Measurements from ENCODE around the gene EXO1.
"Not testable (repeated sequence)": the region's sequence is repeated elsewhere in the genome, so short reads cannot be mapped to it uniquely, and the experiment has no call there.

The EXO1 gene

DNA sequence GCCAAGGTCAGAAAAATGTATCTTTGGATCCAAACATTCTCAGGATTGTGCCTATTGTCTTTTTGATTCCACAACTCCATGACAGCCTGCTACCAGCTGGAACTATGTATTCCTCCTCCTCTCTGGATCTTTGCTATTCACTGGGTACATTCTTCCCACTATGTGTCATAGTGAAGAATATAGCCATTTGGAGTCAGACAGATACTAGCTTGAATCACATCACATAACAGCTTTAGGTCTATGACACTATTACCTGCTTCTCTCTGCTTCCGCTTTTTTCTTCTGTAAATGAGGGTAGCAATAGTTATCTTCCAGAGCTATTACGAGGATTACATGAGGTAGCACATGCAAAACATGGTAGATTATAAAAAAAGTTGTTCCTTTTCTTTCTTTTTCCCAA lies 5.4 kb upstream of the EXO1 start:
- Histone ChIP-seq H3K4me2 (no peak overlapping the region), H4K20me1 (no peaks in the 10 kb centered on the region; a peak in 1 of 22 replicates), H3K9ac (no peak overlapping the region), H3K4me1 (peaks cover 6 to 10% (median 9%) of the 10 kb centered on the region in 10 experiments; a peak in 17 of 20 replicates), H3K27me3 (no peaks in the 10 kb centered on the region), H3K27ac (no peak overlapping the region), H3K36me3 (no peaks in the 10 kb centered on the region), H3K9me3 (replicated peaks in 1 of 11) (no peaks in the 10 kb centered on the region), H3K4me3 (no peak overlapping the region)
- TF ChIP-seq Cebpa-rat (IDR thresholded peaks at IDR 0.05) = no peak

DNA sequence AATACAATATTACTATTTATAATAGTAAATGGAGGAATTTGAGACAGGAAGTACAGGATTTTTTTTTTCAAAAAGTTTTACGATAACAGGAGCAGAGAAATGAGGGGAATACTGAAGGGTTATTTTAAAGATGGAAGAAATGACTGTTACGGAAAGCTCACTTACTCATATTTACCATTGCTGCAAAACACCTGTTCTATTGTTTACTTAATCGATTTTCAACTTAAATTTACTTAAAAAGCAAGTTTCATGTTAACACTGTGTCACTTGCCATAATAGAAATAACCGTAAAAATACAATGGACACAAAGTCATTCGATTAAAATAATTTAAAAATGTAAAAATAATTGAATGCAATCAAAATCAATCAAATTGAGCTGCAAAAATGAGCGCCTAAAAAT lies 3.4 kb upstream of the EXO1 start:
- no peaks in the 10 kb centered on the region for H3K27me3 ChIP-seq
- peaks cover 0 to 4% (median 0%) of the 10 kb centered on the region in 11 experiments; a peak in 5 of 22 replicates for H3K36me3 ChIP-seq
- H3K27ac ChIP-seq = no peak overlapping the region
- no peaks in the 10 kb centered on the region for H3K9me3 ChIP-seq (replicated peaks in 1 of 11)
- no peak overlapping the region for H3K4me3 ChIP-seq
- no peak for TF ChIP-seq Cebpa-rat (IDR thresholded peaks at IDR 0.05)
- no peak overlapping the region for H3K4me2 ChIP-seq
- H3K9ac ChIP-seq = no peak overlapping the region
- peaks cover 0 to 4% (median 0%) of the 10 kb centered on the region in 11 experiments; a peak in 2 of 22 replicates for H4K20me1 ChIP-seq
- H3K4me1 ChIP-seq = peaks cover 20 to 23% (median 21%) of the 10 kb centered on the region in 10 experiments

DNA sequence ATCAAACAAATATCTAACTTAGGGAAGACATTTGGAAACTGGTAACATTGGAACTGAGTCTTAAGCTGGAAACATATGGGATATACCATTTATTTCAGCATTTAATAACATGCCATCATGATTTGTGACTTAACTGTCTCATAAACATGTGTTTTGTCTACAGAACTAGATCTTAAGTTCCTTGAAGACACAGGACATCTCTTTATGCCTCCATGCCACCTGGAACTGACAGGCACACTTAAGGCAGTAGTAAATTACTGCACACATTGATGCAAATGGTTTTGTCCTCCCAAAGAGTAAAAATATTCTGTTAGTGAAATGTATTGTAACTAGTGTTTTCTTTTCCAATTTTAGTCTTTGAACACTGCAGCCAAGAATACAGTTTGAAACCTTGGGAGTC lies 1.6 kb upstream of the EXO1 start:
- Histone ChIP-seq H4K20me1 (peaks cover 0 to 4% (median 0%) of the 10 kb centered on the region in 11 experiments; a peak in 2 of 22 replicates), H3K27ac (no peak overlapping the region), H3K4me2 (no peak overlapping the region), H3K27me3 (no peaks in the 10 kb centered on the region), H3K36me3 (peaks cover 0 to 22% (median 12%) of the 10 kb centered on the region in 11 experiments; a peak in 14 of 22 replicates), H3K9ac (no peak overlapping the region), H3K4me1 (peaks cover 21 to 37% (median 31%) of the 10 kb centered on the region in 10 experiments), H3K4me3 (no peak overlapping the region), H3K9me3 (replicated peaks in 1 of 11) (no peaks in the 10 kb centered on the region)
- no peak for TF ChIP-seq Cebpa-rat (IDR thresholded peaks at IDR 0.05)

DNA sequence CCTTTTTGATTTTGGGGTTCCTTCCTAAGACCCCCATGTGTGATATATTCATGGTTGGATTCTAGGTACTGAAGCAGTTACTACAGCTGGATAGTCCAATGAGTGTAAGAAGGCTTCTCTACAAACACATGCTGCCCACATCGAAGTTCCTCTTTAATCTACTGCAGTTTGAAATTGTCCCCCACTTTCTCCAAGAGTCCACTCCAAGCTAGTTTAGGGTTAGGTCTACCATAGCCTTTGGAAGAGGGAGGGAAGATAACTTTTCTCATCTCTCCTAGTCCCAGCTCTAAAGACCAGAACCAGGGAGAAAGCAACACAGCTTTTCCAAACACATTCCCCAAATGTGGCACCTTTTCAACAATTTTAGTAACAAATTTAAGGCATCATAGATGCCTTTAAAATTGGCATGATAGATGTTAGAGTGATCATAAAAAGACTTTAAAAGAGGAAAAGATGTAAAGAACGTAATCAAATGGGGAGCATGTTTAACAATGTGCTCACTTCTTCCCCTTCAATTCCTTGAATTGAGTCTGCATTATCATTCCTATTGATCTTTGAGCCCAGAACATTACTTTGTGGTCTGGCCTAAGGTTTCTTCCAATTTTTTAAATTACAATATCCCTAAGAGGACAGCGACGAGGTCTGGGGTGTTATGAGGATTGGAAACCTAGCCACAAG lies 1.0 kb upstream of the EXO1 start:
- peak overlapping the region; percentile 65 to 93 (median 90) for H3K4me3 ChIP-seq
- H3K27me3 ChIP-seq = no peaks in the 10 kb centered on the region
- H3K36me3 ChIP-seq = peaks cover 0 to 28% (median 18%) of the 10 kb centered on the region in 11 experiments; a peak in 16 of 22 replicates
- H3K4me2 ChIP-seq = peak overlapping the region; percentile 57 to 92 (median 77)
- peak overlapping the region; percentile 88 to 98 (median 95); a peak in 20 of 22 replicates for H3K27ac ChIP-seq
- H3K9ac ChIP-seq = peak overlapping the region; percentile 85 to 96 (median 91); a peak in 21 of 22 replicates
- TF ChIP-seq Cebpa-rat (IDR thresholded peaks at IDR 0.05) = no peak
- H3K4me1 ChIP-seq = peaks cover 21 to 37% (median 31%) of the 10 kb centered on the region in 10 experiments
- H3K9me3 ChIP-seq (replicated peaks in 1 of 11) = no peaks in the 10 kb centered on the region
- peaks cover 0 to 4% (median 0%) of the 10 kb centered on the region in 11 experiments; a peak in 1 of 22 replicates for H4K20me1 ChIP-seq

DNA sequence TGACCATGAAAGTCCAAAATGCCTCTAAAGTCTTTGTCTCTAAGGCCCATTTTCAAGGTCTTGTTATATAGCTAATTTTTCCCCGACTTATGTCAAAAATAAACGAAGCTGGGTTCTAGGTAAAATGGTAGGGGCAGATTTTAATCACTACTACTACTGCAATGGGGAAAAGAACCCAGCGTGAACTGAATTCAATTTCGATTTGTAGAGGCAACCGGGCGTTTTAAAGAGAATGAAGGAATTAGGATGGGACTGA lies 536 bp upstream of the EXO1 start:
- no peak for TF ChIP-seq Cebpa-rat (IDR thresholded peaks at IDR 0.05)
- H3K27ac ChIP-seq = peak overlapping the region; percentile 88 to 98 (median 95)
- peak overlapping the region; percentile 57 to 92 (median 77) for H3K4me2 ChIP-seq

DNA sequence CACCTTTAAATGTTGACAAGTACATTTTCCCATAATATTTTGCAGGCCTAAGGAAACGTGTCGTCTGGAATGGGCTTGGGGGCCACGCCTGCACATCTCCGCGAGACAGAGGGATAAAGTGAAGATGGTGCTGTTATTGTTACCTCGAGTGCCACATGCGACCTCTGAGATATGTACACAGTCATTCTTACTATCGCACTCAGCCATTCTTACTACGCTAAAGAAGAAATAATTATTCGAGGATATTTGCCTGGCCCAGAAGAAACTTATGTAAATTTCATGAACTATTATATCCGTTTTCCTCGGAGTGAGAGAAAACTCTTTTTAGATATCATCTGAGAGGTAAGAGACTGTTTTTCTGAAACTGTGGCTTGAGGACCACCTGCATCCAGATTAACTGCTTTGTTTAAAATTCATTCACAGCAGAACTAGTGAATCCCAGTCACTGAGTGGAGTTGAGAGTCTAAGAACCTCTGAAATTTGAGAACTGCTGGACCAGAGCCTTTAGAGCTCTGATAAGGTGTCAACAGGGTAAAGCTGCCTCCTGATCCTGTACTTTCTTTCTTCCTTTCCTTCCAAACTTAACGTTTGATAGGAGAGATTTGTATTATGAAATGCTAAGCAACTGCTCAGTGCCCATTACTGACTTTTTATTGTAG lies 811 bp downstream of the EXO1 start:
- peaks cover 0 to 4% (median 0%) of the 10 kb centered on the region in 11 experiments; a peak in 1 of 22 replicates for H4K20me1 ChIP-seq
- peaks cover 7 to 47% (median 36%) of the 10 kb centered on the region in 11 experiments; a peak in 20 of 22 replicates for H3K36me3 ChIP-seq
- no peak for TF ChIP-seq Cebpa-rat (IDR thresholded peaks at IDR 0.05)
- peak overlapping the region; percentile 65 to 93 (median 90) for H3K4me3 ChIP-seq
- peak overlapping the region; percentile 85 to 96 (median 91) for H3K9ac ChIP-seq
- no peaks in the 10 kb centered on the region for H3K27me3 ChIP-seq
- H3K4me1 ChIP-seq = peaks cover 21 to 37% (median 31%) of the 10 kb centered on the region in 10 experiments
- H3K4me2 ChIP-seq = peak overlapping the region; percentile 78 to 99 (median 87)
- no peaks in the 10 kb centered on the region for H3K9me3 ChIP-seq (replicated peaks in 1 of 11)
- H3K27ac ChIP-seq = peak overlapping the region in 9 of 11 experiments; percentile 88 to 98 (median 95); a peak in 18 of 22 replicates

More for the DNA sequence above, 536 bp upstream of the EXO1 start:
- Histone ChIP-seq H3K27me3 (no peaks in the 10 kb centered on the region), H3K36me3 (peaks cover 0 to 33% (median 23%) of the 10 kb centered on the region in 11 experiments; a peak in 19 of 22 replicates), H3K4me1 (peaks cover 21 to 37% (median 31%) of the 10 kb centered on the region in 10 experiments), H4K20me1 (peaks cover 0 to 4% (median 0%) of the 10 kb centered on the region in 11 experiments; a peak in 1 of 22 replicates), H3K9ac (peak overlapping the region; percentile 85 to 96 (median 91)), H3K9me3 (replicated peaks in 1 of 11) (no peaks in the 10 kb centered on the region), H3K4me3 (peak overlapping the region; percentile 65 to 93 (median 90))

DNA sequence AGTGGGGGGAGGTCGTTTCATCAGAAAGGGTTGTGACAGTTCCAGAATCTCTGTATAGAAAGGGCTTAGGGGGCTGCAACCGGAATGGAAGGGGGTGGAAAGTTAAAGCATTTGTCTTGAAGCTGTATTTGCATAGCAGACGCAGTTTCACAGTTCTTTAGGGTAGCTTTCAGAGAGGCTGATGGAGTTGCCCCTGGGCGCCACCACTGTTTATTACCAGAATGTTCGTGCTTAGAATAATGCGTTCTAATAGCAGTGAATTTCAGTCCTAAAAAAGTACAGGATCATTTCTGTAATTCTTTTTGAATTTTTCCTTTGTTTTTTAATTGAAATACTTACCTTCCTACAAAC lies 1.3 kb downstream of the EXO1 start:
- H3K4me1 ChIP-seq = peaks cover 21 to 37% (median 31%) of the 10 kb centered on the region in 10 experiments
- H3K36me3 ChIP-seq = peaks cover 9 to 52% (median 41%) of the 10 kb centered on the region in 11 experiments; a peak in 20 of 22 replicates
- no peaks in the 10 kb centered on the region for H3K27me3 ChIP-seq
- peak overlapping the region in 8 of 10 experiments; percentile 72 to 93 (median 92); a peak in 16 of 20 replicates for H3K4me3 ChIP-seq
- H3K27ac ChIP-seq = peak overlapping the region in 5 of 11 experiments; percentile 91 to 98 (median 94); a peak in 4 of 22 replicates
- no peaks in the 10 kb centered on the region for H3K9me3 ChIP-seq (replicated peaks in 1 of 11)
- H4K20me1 ChIP-seq = peaks cover 0 to 4% (median 0%) of the 10 kb centered on the region in 11 experiments; a peak in 1 of 22 replicates
- no peak for TF ChIP-seq Cebpa-rat (IDR thresholded peaks at IDR 0.05)
- H3K4me2 ChIP-seq = peak overlapping the region; percentile 78 to 99 (median 87)
- H3K9ac ChIP-seq = peak overlapping the region in 10 of 11 experiments; percentile 85 to 96 (median 91); a peak in 19 of 22 replicates

DNA sequence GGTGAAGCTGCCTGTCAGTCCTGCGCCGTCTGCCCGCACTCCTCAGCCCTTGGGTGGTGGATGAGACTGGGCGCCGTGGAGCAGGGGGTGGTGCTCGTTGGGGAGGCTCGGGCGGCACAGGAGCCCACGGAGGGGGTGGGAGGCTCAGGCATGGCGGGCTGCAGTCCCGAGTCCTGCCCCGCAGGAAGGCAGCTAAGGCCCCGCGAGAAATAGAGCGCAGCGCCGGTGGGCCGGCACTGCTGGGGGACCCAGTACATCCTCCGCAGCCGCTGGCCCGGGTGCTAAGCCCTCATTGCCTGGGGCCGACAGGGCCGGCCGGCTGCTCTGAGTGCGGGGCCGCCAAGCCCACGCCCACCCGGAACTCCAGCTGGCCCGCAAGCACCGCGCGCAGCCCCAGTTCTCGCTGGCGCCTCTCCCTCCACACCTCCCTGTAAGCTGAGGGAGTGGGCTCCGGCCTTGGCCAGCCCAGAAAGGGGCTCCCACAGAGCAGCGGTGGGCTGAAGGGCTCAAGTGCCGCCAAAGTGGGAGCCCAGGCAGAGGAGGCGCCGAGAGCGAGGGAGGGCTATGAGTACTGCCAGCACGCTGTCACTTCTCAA lies 7.6 kb downstream of the EXO1 start:
- not testable (repeated sequence) for H4K20me1 ChIP-seq; H3K9me3 ChIP-seq (replicated peaks in 1 of 11); H3K4me1 ChIP-seq; H3K27ac ChIP-seq; H3K27me3 ChIP-seq; H3K9ac ChIP-seq; H3K4me2 ChIP-seq; H3K4me3 ChIP-seq
- peaks cover 10 to 100% (median 88%) of the 10 kb centered on the region in 11 experiments; a peak in 20 of 22 replicates for H3K36me3 ChIP-seq

DNA sequence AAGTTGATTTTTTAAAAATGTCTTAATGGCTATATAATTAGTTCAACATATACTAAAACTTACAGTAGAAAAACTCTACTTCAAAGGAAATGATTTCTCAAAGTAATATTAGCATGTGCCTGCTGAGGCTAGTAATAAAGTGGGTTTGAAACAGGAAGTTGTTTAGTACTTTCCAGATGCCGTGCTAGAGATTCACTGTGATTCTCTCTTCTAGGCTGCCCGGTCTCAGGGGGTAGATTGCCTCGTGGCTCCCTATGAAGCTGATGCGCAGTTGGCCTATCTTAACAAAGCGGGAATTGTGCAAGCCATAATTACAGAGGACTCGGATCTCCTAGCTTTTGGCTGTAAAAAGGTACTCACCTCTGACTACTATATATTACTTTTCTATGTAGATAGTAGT lies 9.1 kb downstream of the EXO1 start:
- Histone ChIP-seq H3K27ac (no peak overlapping the region), H3K4me3 (no peak overlapping the region), H3K27me3 (no peaks in the 10 kb centered on the region), H3K9me3 (replicated peaks in 1 of 11) (no peaks in the 10 kb centered on the region), H3K4me1 (peaks cover 0 to 7% (median 0%) of the 10 kb centered on the region in 10 experiments; a peak in 1 of 20 replicates), H3K36me3 (peaks cover 14 to 100% (median 88%) of the 10 kb centered on the region in 11 experiments; a peak in 21 of 22 replicates), H4K20me1 (peaks cover 0 to 6% (median 0%) of the 10 kb centered on the region in 11 experiments; a peak in 6 of 22 replicates), H3K4me2 (no peak overlapping the region), H3K9ac (no peak overlapping the region)
- no peak for TF ChIP-seq Cebpa-rat (IDR thresholded peaks at IDR 0.05)
